CD4-positive, alpha-beta memory T cell (primary cell): ENCODE data around the gene DCN. TPM values are rescaled to one million over a fixed set of nuclear protein-coding genes. Genes with fewer than 3 reads are reported as not detected.

Source experiments
- CTCF ChIA-PET: fragments of 350-600 bp; sonication (Branson Sonifier 250); formaldehyde crosslinking; loops from one replicate; lab custom pipeline; 2021; ENCODE audit warnings: inconsistent platforms; ENCODE audit not compliant: partially characterized antibody; lab: Charles Lee
- POLR2A ChIA-PET: fragments of 350-600 bp; sonication (Branson Sonifier 250); formaldehyde crosslinking; loops from one replicate; lab custom pipeline; 2021; ENCODE audit not compliant: partially characterized antibody; lab: Charles Lee
- DNase-seq, 5 donors: peaks; one replicate each; pipeline versions ENCODE4 v3.0.0 to v3.0.0-alpha.2; 2020 to 2022; ENCODE audit warnings: mixed read lengths in 1 of 5
- H3K27ac ChIP-seq: one replicate; pipeline ENCODE4 v1.7.0; 2013; ENCODE audit warnings: low read depth, low read length
- H3K27me3 ChIP-seq: 2 replicates; pipeline ENCODE4 v1.7.0; 2013; ENCODE audit warnings: mild to moderate bottlenecking, low read length, moderate library complexity; ENCODE audit not compliant: insufficient read depth
- H3K36me3 ChIP-seq: 2 replicates; pipeline ENCODE4 v1.7.0; 2013; ENCODE audit warnings: mild to moderate bottlenecking, low read length, moderate library complexity; ENCODE audit not compliant: insufficient read depth
- H3K4me1 ChIP-seq: 2 replicates; pipeline ENCODE4 v1.7.0; 2013; ENCODE audit warnings: mild to moderate bottlenecking, low read length, moderate library complexity; ENCODE audit not compliant: insufficient read depth
- H3K4me3 ChIP-seq, 2 donors: one replicate each; pipeline ENCODE4 v1.7.0; 2013; ENCODE audit warnings: low read length in 2 of 2, mild to moderate bottlenecking in 1 of 2
- H3K9me3 ChIP-seq, 2 donors: one replicate each; pipeline ENCODE4 v1.7.0; 2013; ENCODE audit warnings: low read length in 2 of 2, control low read depth in 1 of 2; ENCODE audit not compliant: control insufficient read depth in 1 of 2
- H3K27ac Mint-ChIP-seq, 7 donors: one replicate each; pipeline ENCODE4 v1.8.0; 2020 to 2021; ENCODE audit warnings: mixed read lengths in 7 of 7, mild to moderate bottlenecking in 6 of 7, inconsistent platforms in 3 of 7, moderate library complexity in 3 of 7
- H3K27me3 Mint-ChIP-seq, 2 donors: one replicate each; pipeline ENCODE4 v1.8.0; 2020 to 2021; ENCODE audit warnings: mixed read lengths in 2 of 2
- H3K36me3 Mint-ChIP-seq, 2 donors: one replicate each; pipeline ENCODE4 v1.8.0; 2020 to 2021; ENCODE audit warnings: mixed read lengths in 2 of 2, inconsistent platforms in 1 of 2, mild to moderate bottlenecking in 1 of 2
- H3K4me1 Mint-ChIP-seq, 4 donors: one replicate each; pipeline ENCODE4 v1.8.0; 2020 to 2021; ENCODE audit warnings: mixed read lengths in 4 of 4, mild to moderate bottlenecking in 1 of 4
- H3K4me3 Mint-ChIP-seq, 8 donors: one replicate each; pipeline ENCODE4 v1.8.0; 2020 to 2021; ENCODE audit warnings: mixed read lengths in 8 of 8, mild to moderate bottlenecking in 7 of 8, moderate library complexity in 6 of 8, inconsistent platforms in 3 of 8
- H3K9me3 Mint-ChIP-seq, 8 donors: one replicate each; pipeline ENCODE4 v1.8.0; 2020 to 2021; ENCODE audit warnings: mixed read lengths in 8 of 8, mild to moderate bottlenecking in 5 of 8, inconsistent platforms in 3 of 8, moderate library complexity in 1 of 8
- intact Hi-C: fragments of 100-400 bp; cut with micrococcal nuclease; formaldehyde crosslinking; loops from one replicate; pipeline ENCODE4 v1.15.1; 2023
- polyA plus RNA-seq, 2 donors: library from polyadenylated mRNA; unstranded; fragments of 300-500 nt; fragmentation: Illumina TruSeq; gene quantifications; one replicate each; pipeline ENCODE4 v1.2.3, GENCODE V29; 2021
- total RNA-seq, 2 experiments: library from RNA; stranded (reverse); gene quantifications; one replicate each; pipeline ENCODE4 v1.2.3, GENCODE V29; 2021

The DCN gene
- total and polyA plus RNA-seq, 4 experiments from 2014 or later, result not detected

DNA sequence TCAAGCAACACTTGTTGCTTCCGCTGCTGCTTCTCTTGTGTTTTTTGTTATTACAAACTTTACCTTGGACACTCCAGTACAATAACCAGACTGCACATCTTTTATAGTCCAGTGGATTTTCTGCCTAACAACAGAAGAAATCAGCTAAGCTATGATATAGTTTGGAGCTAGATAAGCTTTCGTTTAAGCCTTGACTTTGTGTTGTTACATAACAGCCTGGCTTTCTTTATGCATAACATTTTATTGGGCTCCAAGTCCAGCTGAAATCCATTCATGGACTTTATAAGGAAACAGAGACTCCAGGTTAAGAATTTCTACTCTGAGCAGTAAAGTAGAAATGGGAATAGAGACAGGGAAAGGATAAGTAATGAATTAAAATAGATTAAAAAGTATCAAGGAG is 3.5 kb upstream of the DCN start:
- Mint-ChIP-seq H3K9me3 (no peaks in the 10 kb centered on the region), H3K36me3 (no peaks in the 10 kb centered on the region), H3K27ac (no peak overlapping the region), H3K27me3 (no peaks in the 10 kb centered on the region), H3K4me1 (no peaks in the 10 kb centered on the region), H3K4me3 (no peak overlapping the region)
- DNase-seq, result no peak
- H3K27ac ChIP-seq, result no peak overlapping the region
- intact Hi-C loops, result no loop called here
- CTCF ChIA-PET, result no interaction called here
- H3K4me3 ChIP-seq, result no peak overlapping the region
- H3K4me1 ChIP-seq, result no peaks in the 10 kb centered on the region
- H3K9me3 ChIP-seq, result no peaks in the 10 kb centered on the region
- H3K36me3 ChIP-seq, result no peaks in the 10 kb centered on the region
- no peaks in the 10 kb centered on the region for H3K27me3 ChIP-seq
- POLR2A ChIA-PET, result no interaction called here

DNA sequence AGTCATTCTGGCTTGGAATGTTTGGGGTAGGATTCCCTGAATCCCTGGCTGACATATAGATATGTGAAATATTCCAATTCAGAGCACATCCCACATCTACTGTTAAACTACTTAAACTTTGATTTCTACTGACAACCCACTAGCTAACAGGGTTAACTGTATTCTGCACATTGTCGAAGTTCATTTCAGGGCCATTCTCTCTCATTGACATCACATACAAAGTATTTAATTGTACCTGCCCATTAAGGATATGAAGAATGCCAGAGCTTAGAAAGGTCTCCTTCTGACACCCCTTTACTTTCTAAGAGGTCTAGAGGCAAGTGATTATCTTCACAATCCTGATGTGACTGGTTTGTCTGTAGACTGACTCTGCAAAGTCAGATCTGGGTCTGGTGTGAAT is 2.8 kb upstream of the DCN start:
- Mint-ChIP-seq H3K4me1 (no peaks in the 10 kb centered on the region), H3K4me3 (no peak overlapping the region), H3K27me3 (no peaks in the 10 kb centered on the region), H3K9me3 (no peaks in the 10 kb centered on the region), H3K27ac (no peak overlapping the region), H3K36me3 (no peaks in the 10 kb centered on the region)
- Histone ChIP-seq H3K4me3 (no peak overlapping the region), H3K4me1 (no peaks in the 10 kb centered on the region), H3K9me3 (no peaks in the 10 kb centered on the region), H3K27ac (no peak overlapping the region), H3K36me3 (no peaks in the 10 kb centered on the region), H3K27me3 (no peaks in the 10 kb centered on the region)
- intact Hi-C loops, result no loop called here
- CTCF ChIA-PET, result no interaction called here
- POLR2A ChIA-PET, result no interaction called here
- no peak for DNase-seq

DNA sequence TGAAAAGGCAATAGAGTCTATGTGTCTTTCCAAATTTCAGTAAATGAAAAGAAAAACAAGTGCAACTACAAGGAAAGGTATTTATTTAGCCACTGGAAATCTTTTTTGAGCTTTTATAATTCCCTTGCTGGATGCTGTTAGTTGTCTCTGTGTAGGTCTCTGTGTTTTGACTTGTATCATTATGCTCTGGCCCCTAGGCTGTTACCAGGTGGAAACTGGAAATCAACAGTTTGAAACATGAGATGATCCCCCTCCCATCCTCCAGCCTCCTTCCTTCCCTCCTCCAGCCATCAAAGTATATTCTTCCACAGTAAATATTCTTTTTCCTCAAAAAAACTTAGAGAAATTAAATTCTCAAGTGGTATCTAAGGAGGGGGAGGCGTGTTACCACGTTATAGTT is 934 bp upstream of the DCN start:
- Histone ChIP-seq H3K4me1 (no peaks in the 10 kb centered on the region), H3K27me3 (no peaks in the 10 kb centered on the region), H3K4me3 (no peak overlapping the region), H3K36me3 (no peaks in the 10 kb centered on the region), H3K9me3 (no peaks in the 10 kb centered on the region), H3K27ac (no peak overlapping the region)
- no peaks in the 10 kb centered on the region for H3K4me1 Mint-ChIP-seq
- no peak for DNase-seq
- no peaks in the 10 kb centered on the region for H3K36me3 Mint-ChIP-seq
- ChIA-PET POLR2A (no interaction called here), CTCF (no interaction called here)
- H3K27ac Mint-ChIP-seq, result no peak overlapping the region
- H3K9me3 Mint-ChIP-seq, result no peaks in the 10 kb centered on the region
- H3K4me3 Mint-ChIP-seq, result no peak overlapping the region
- H3K27me3 Mint-ChIP-seq, result no peaks in the 10 kb centered on the region
- intact Hi-C loops, result no loop called here

DNA sequence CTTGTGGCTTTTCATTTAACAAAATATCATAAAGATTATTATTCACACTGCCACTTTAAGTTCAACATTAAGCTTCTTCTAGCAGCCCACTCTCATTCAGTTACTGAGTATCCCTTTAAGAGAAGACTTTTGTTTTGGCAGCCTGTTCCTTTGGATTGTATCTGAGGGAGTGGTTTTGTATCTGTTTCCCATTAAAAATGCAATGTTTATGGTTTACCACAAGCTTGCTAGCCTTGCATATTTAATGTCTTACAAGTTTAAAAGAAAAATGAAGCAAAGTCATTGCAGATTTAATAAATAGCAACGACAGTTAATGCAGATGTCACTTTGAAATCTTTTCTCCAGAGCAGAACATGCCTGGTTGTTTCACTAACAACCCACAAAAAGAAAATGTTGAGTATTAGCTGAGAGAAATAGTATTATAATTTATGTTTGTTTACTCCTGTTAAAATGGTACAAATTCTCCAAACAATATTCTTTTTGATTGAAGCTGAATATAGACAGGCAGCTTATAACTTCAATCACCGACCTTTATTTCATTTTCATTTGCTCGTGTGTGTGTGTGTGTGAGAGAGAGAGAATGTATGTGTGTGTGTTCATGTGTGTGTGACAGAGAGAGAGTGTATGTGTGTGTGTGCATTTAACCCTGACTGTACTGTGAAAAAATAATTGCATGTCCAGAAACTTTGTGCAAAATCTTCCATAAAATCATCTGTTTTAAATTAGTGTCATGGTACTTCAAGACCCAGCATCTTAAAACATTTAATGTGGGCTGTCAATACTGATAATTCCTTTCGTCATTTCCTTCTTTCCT is 1.8 kb downstream of the DCN start:
- Mint-ChIP-seq H3K36me3 (no peaks in the 10 kb centered on the region), H3K27me3 (no peaks in the 10 kb centered on the region), H3K9me3 (no peaks in the 10 kb centered on the region), H3K27ac (no peak overlapping the region), H3K4me1 (peaks cover 0 to 4% (median 0%) of the 10 kb centered on the region in 4 donors), H3K4me3 (no peak overlapping the region)
- POLR2A ChIA-PET, result no interaction called here
- Histone ChIP-seq H3K4me3 (no peak overlapping the region), H3K36me3 (no peaks in the 10 kb centered on the region), H3K4me1 (no peaks in the 10 kb centered on the region), H3K27me3 (no peaks in the 10 kb centered on the region), H3K9me3 (no peaks in the 10 kb centered on the region), H3K27ac (no peak overlapping the region)
- intact Hi-C loops, result no loop called here
- no peak for DNase-seq
- CTCF ChIA-PET, result interaction anchor here (1.1 kb wide), 1 partner anchor 29 kb away, joined by 3 read pairs; no protein-coding TSS in a partner anchor

DNA sequence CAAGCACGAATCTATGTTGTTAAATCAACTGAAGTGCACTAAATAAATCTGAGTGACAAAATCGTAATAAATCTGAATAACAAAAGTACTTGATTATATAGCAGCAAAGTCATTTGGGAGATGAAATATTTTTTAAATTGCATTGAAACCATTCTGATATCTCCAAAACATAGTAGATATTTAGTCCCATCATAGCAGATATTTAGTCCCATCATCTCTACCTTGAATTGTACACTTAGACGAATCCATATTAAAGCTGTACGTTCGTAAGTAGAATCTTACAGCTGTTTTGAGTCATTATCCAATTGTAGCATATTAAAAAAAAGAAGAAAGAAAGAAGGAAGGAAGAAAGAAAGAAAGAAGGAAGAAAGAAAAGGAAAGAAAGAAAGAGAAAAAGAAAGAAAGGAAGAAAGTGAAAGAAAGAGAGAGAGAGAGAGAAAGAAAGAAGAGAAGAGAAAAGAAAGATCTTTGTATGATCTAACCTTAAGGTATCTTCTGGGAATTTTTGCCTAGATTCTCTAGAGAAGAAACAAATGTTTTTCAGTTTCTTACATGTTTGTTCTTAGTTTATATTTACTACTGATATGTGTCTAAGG is 2.6 kb downstream of the DCN start:
- H3K36me3 Mint-ChIP-seq, result no peaks in the 10 kb centered on the region
- H3K36me3 ChIP-seq, result no peaks in the 10 kb centered on the region
- no peak for DNase-seq
- intact Hi-C loops, result no loop called here
- H3K4me1 ChIP-seq, result no peaks in the 10 kb centered on the region
- no peak overlapping the region for H3K4me3 Mint-ChIP-seq
- POLR2A ChIA-PET, result no interaction called here
- H3K4me1 Mint-ChIP-seq, result peaks cover 0 to 4% (median 0%) of the 10 kb centered on the region in 4 donors
- no peaks in the 10 kb centered on the region for H3K9me3 Mint-ChIP-seq
- no peaks in the 10 kb centered on the region for H3K27me3 ChIP-seq
- CTCF ChIA-PET, result no interaction called here
- no peak overlapping the region for H3K27ac Mint-ChIP-seq
- no peaks in the 10 kb centered on the region for H3K27me3 Mint-ChIP-seq
- H3K9me3 ChIP-seq, result no peaks in the 10 kb centered on the region
- no peak overlapping the region for H3K4me3 ChIP-seq
- H3K27ac ChIP-seq, result no peak overlapping the region

DNA sequence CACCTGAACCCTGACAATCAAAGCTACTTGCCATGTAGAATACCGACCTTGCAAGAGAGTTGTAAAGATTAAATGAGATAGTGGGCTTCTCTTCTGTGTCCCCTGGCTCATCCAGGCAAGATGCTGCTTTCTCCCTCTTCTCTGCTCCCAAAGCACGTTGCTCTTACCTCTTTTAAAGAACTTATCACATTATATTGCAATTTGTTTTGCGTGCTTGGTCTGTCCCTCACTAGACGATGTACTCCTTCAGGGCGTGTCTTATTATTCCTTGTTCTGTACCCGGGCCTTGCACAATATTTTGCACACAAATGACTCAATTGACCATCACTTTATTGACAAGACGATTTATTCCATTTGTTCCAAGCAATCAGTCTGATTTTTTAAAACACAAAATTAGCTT is 3.3 kb downstream of the DCN start:
- POLR2A ChIA-PET, result no interaction called here
- Mint-ChIP-seq H3K36me3 (no peaks in the 10 kb centered on the region), H3K27ac (no peak overlapping the region)

DNA sequence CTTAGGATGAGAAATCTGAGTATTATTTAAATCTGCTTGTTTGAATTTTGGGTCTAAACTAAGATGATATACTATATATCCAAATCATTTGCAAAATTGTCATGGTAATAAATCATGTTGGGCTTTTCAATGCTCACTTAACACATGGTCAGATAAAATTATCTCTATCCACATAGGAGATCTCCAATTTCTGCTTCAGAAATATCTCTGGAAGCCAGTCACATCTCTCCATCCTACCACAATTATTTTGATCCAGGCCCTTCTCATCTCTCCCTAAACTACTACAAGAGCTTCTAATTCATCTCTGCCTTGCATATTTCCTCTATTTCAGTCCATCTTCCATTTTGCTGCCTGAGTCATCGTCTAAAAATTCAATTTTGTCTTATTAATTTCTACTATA is 3.8 kb downstream of the DCN start:
- Histone ChIP-seq H3K4me1 (no peaks in the 10 kb centered on the region), H3K27me3 (no peaks in the 10 kb centered on the region), H3K27ac (no peak overlapping the region), H3K9me3 (no peaks in the 10 kb centered on the region), H3K36me3 (no peaks in the 10 kb centered on the region), H3K4me3 (no peak overlapping the region)
- Mint-ChIP-seq H3K9me3 (no peaks in the 10 kb centered on the region), H3K4me3 (no peak overlapping the region), H3K27ac (no peak overlapping the region), H3K36me3 (no peaks in the 10 kb centered on the region), H3K4me1 (peaks cover 0 to 4% (median 0%) of the 10 kb centered on the region in 4 donors), H3K27me3 (no peaks in the 10 kb centered on the region)
- ChIA-PET POLR2A (no interaction called here), CTCF (no interaction called here)
- intact Hi-C loops, result no loop called here
- no peak for DNase-seq

More for the DNA sequence above, 3.3 kb downstream of the DCN start:
- Histone ChIP-seq H3K27ac (no peak overlapping the region), H3K9me3 (no peaks in the 10 kb centered on the region), H3K4me1 (no peaks in the 10 kb centered on the region), H3K4me3 (no peak overlapping the region), H3K27me3 (no peaks in the 10 kb centered on the region), H3K36me3 (no peaks in the 10 kb centered on the region)
- intact Hi-C loops, result no loop called here
- H3K9me3 Mint-ChIP-seq, result no peaks in the 10 kb centered on the region
- H3K4me1 Mint-ChIP-seq, result peaks cover 0 to 4% (median 0%) of the 10 kb centered on the region in 4 donors
- DNase-seq, result no peak
- CTCF ChIA-PET, result no interaction called here
- no peak overlapping the region for H3K4me3 Mint-ChIP-seq
- H3K27me3 Mint-ChIP-seq, result no peaks in the 10 kb centered on the region
